Mucosa of stomach (tissue), 1 donor: ENCODE measurements around the gene C4B.
"Not testable (repeated sequence)": the region's sequence is repeated elsewhere in the genome, so short reads cannot be mapped to it uniquely, and the experiment has no call there.

Experiments
- H3K27me3 ChIP-seq: one replicate; pipeline ENCODE4 v1.7.0; 2013; ENCODE audit warnings: mild to moderate bottlenecking, low read length; ENCODE audit not compliant: control insufficient read depth, insufficient read depth
- H3K36me3 ChIP-seq: one replicate; pipeline ENCODE4 v1.7.0; 2013; ENCODE audit warnings: low read length; ENCODE audit not compliant: control insufficient read depth, insufficient read depth
- H3K4me1 ChIP-seq: one replicate; pipeline ENCODE4 v1.7.0; 2013; ENCODE audit warnings: mild to moderate bottlenecking, low read length; ENCODE audit not compliant: control insufficient read depth, insufficient read depth
- H3K4me3 ChIP-seq: one replicate; pipeline ENCODE4 v1.7.0; 2013; ENCODE audit warnings: low read length
- H3K9ac ChIP-seq: one replicate; pipeline ENCODE4 v1.7.0; 2013; ENCODE audit warnings: mild to moderate bottlenecking, low read length, moderate library complexity
- H3K9me3 ChIP-seq: one replicate; pipeline ENCODE4 v1.7.0; 2013; ENCODE audit warnings: mild to moderate bottlenecking, low read length, moderate library complexity; ENCODE audit not compliant: control insufficient read depth
- donor health status: Pancreatic carcinoma.

The C4B gene

GRCh38 chr6:31971993-31972708, 42.4 kb upstream of the C4B start, which contains the start of gene DXO:
DXO (minus strand) TSS chr6:31972138; CDS start chr6:31971675, 463 bp downstream.
- Histone ChIP-seq H3K4me3 (peak within 1 kb of the TSS; percentile 59), H3K27me3 (no peaks in the 10 kb centered on the region), H3K9ac (peak within 1 kb of the TSS; percentile 94), H3K36me3 (peaks cover 7% of the 10 kb centered on the region), H3K4me1 (peaks cover 20% of the 10 kb centered on the region), H3K9me3 (no peaks in the 10 kb centered on the region)

DNA sequence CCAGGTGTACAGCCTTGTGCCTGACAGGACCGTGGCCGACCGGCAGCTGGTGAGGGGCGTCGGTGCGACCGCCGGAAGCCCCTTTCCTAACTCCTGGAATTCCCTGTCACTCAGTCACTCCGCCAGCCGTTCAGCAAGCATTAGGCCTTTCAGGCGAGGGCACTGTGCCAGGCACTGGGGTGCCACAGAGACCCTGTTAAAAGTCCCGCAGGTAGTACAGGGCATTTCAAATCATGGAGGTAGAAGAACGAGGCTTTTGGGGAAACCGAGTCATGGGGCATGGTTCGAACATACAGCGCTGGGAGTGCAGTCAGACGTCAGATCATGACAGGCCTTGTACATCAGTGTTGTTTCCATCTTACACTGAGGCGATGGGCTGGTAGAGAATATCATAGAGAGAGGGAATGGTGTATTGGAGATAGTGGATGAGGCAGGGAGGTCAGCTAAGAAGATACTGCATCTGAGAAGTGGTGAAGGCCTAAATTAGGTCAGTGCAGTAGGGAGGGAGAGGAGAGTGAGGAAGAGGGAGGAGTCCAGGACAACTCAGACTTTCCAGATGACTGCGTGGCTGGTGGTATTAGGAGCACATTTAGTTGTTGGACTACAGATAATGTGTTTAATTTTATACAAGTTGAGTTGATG, 41.8 kb upstream of the C4B start:
- Histone ChIP-seq H3K9me3 (no peaks in the 10 kb centered on the region), H3K9ac (peak overlapping the region; percentile 94), H3K27me3 (no peaks in the 10 kb centered on the region), H3K4me1 (peaks cover 20% of the 10 kb centered on the region), H3K4me3 (peak overlapping the region; percentile 59), H3K36me3 (peaks cover 3% of the 10 kb centered on the region)

DNA sequence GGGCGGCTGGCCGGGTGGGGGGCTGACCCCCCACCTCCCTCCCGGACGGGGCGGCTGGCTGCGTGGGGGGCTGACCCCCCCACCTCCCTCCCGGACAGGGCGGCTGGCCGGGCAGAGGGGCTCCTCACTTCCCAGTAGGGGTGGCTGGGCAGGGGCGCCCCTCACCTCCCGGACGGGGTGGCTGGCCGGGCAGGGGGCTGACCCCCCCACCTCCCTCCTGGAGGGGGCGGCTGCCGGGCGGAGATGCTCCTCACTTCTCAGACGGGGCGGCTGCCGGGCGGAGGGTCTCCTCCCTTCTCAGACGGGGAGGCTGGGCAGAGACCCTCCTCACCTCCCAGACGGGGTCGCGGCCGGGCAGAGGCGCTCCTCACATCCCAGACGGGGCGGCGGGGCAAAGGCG, 38.5 kb upstream of the C4B start:
- H3K9ac ChIP-seq, H3K36me3 ChIP-seq, H3K27me3 ChIP-seq, H3K9me3 ChIP-seq, H3K4me3 ChIP-seq: not testable (repeated sequence)
- peaks cover 13% of the 10 kb centered on the region for H3K4me1 ChIP-seq

GRCh38 chr6:31977816-31978431, 36.7 kb upstream of the C4B start:
- no peaks in the 10 kb centered on the region for H3K36me3 ChIP-seq
- H3K9me3 ChIP-seq = no peaks in the 10 kb centered on the region
- H3K4me3 ChIP-seq = no peak overlapping the region
- H3K9ac ChIP-seq = no peak overlapping the region
- H3K27me3 ChIP-seq = no peaks in the 10 kb centered on the region
- peaks cover 4% of the 10 kb centered on the region for H3K4me1 ChIP-seq

DNA sequence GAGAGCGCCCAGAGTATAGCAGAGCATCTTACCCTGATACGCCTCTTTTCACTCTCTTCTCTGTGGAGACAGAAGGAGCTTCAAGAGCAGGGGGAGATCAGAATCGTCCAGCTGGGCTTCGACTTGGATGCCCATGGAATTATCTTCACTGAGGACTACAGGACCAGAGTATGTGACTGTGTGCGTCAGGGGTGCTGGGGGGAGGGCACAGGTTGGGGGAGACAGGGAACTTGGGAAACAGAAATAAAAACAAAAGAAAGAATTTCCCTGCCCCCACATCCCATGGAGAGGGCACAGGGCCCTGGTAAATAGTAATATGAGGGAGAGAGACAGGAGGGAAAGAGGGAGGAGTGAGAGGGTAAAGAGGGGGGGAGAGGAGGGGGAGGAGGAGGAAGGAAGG, 35.8 kb upstream of the C4B start:
- Histone ChIP-seq H3K9me3 (no peaks in the 10 kb centered on the region), H3K4me1 (no peaks in the 10 kb centered on the region), H3K4me3 (no peak overlapping the region), H3K36me3 (no peaks in the 10 kb centered on the region), H3K9ac (no peak overlapping the region), H3K27me3 (no peaks in the 10 kb centered on the region)

GRCh38 chr6:31979238-31979898, 35.2 kb upstream of the C4B start:
- H3K9ac ChIP-seq = no peak overlapping the region
- no peaks in the 10 kb centered on the region for H3K4me1 ChIP-seq
- no peaks in the 10 kb centered on the region for H3K9me3 ChIP-seq
- H3K36me3 ChIP-seq = no peaks in the 10 kb centered on the region
- H3K4me3 ChIP-seq = no peak overlapping the region
- H3K27me3 ChIP-seq = no peaks in the 10 kb centered on the region

DNA sequence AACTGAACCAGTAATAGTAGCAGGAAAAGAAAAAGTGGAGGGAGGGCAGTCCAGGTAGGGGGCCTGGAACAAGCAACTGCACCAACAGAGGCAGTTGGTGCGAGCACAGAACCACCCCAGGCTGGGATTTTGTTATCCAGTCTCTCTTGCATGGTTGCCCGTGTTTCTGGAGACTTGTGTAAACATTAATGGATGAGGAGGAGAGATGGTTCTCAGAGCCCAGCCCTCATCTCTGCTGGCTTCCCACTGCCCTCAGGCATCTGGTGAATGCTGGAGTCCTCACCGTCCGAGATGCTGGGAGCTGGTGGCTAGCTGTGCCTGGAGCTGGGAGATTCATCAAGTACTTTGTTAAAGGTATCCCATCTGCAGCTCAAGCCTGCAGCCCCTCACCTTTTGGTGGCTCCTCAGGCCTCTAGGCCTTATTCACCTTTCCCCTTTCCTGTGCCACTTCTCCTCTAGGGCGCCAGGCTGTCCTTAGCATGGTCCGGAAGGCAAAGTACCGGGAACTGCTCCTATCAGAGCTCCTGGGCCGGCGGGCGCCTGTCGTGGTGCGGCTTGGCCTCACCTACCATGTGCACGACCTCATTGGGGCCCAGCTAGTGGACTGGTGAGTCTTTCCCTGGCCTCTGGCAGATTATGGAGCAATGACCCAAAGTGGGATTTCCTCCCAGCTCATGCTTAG, 34.3 kb upstream of the C4B start:
- H3K9me3 ChIP-seq, H3K27me3 ChIP-seq, H3K4me3 ChIP-seq, H3K9ac ChIP-seq, H3K4me1 ChIP-seq, H3K36me3 ChIP-seq: not testable (repeated sequence)

GRCh38 chr6:31980998-31981397, 33.6 kb upstream of the C4B start:
- not testable (repeated sequence) for H3K4me1 ChIP-seq, H3K9me3 ChIP-seq, H3K4me3 ChIP-seq, H3K9ac ChIP-seq, H3K27me3 ChIP-seq, H3K36me3 ChIP-seq

DNA sequence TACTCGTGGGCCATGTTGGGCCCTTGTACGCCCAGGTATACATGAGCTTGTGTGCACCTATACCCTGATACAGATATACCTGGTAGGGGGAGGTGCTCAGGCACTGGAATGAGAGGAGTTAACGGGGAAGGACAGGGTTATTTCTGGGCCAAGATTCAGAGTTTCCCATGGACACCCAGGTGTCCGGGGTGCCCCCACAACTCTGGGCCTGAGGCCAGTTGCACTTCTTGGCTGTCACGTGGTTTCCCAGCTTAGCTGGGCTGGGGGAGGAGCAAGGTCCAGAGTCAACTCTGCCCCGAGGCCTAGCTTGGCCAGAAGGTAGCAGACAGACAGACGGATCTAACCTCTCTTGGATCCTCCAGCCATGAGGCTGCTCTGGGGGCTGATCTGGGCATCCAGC, 32.9 kb upstream of the C4B start, which contains the start of gene C4A:
Gene C4A (plus strand): TSS at position 314 of the 400 bp plus-strand sequence. CDS start 51 bp downstream, at position 365.
- H3K9ac ChIP-seq, H3K27me3 ChIP-seq, H3K4me1 ChIP-seq, H3K9me3 ChIP-seq, H3K4me3 ChIP-seq, H3K36me3 ChIP-seq: not testable (repeated sequence)

DNA sequence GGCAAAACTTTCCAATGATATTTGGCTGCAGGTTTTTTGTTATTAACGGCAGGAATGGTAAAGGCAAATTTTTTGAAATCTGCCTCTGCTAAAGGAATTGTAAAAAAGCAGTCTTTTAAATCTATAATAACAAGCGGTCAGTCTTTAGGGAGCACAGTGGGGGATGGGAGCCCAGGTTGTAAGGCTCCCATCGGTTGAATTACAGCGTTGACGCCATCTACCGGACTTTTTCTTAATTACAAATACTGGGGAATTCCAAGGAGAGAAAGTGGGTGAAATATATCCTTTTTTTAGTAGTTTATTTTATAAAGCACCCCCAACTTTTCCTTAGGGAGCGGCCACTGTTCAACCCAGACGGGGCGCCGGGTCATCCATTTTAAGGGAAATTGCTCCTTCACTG, 25.2 kb upstream of the C4B start:
- H3K36me3 ChIP-seq, H3K4me3 ChIP-seq, H3K9ac ChIP-seq, H3K9me3 ChIP-seq, H3K27me3 ChIP-seq, H3K4me1 ChIP-seq: not testable (repeated sequence)

- H3K36me3 ChIP-seq, H3K27me3 ChIP-seq, H3K4me3 ChIP-seq, H3K9ac ChIP-seq, H3K4me1 ChIP-seq, H3K9me3 ChIP-seq: not testable (repeated sequence)
Observed at GRCh38 chr6:31994421-31994820, 20.2 kb upstream of the C4B start.

DNA sequence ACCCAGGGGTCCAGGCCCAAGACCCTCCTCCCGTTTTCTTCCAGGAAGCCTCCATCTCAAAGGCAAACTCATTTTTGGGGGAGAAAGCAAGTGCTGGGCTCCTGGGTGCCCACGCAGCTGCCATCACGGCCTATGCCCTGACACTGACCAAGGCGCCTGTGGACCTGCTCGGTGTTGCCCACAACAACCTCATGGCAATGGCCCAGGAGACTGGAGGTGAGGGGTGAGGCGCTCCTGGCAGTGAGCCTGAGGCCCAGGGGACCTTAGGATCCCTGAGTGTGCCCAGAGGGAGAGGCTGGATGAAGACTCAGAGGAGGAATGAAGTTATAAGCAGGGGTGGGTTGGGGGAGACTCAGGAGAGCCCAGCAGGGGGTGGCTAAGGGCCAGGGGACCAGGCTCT, 18.2 kb upstream of the C4B start:
- H3K4me1 ChIP-seq, H3K9ac ChIP-seq, H3K4me3 ChIP-seq, H3K27me3 ChIP-seq, H3K36me3 ChIP-seq, H3K9me3 ChIP-seq: not testable (repeated sequence)
